ENCODE measurements around the gene ARL4A. TPM values are rescaled to one million over a fixed set of nuclear protein-coding genes. Genes with fewer than 3 reads are reported as not detected.

ARL4A gene
- total RNA-seq, 1 donor from 2014 or later = 19.1 TPM

- DNase-seq (ENCODE audit: low spot score) = no peak
Observed at GRCh38 chr7:12725575-12726316, 38.3 kb downstream of the ARL4A start.

DNA sequence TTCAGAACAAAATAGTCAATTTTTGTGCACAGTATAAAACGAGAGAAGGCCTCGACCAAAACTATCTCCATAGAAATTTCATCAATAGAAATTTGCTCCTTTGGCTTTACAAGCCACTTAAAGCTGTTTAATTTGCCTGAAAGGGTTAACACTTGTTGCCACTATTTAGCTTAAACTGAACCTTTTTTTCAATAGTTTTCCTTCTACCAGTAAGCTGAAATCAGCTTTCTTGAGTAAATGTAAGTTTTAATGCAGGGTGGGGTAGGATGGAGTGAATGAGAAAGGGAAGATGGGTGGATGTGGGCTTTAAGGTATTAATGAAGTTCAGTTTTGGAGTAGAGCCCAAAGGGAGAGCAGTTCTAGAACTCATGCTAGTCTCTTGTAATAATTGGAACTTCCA lies 39.5 kb downstream of the ARL4A start:
- no peak for DNase-seq (ENCODE audit: low spot score)

DNA sequence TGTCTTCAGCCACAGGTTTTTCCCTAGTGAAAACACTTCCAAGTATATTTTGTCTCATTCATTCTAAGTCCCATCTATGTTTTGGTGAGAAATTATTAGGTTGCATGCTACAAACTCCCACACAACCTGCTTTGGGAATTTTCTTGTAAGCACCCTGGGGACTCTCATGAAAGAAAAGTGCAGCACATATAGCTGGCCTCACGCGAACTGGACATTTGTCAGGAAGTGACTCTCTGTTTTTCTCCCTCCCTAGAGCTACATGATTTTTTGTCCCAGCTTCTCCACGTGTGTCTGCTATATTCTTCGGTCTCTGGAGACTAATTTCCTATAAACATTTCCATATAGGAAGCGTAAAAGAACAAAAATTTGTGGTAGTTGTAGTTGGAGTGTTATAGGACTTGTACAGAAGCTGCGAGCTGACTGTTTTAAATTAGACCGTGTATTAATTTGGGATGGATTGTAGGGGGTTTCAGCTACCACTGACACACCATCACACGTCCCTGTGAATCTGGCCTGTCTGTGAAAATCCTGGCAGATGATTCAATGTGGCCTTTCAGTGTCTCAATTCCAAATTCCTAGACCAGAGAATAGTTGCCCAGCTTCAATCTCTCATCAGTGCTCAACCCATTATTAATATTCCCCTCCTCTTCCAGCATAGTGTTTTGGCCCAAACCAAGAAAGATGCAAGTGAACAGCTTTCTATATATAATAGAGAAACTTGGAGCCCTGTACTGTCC lies 40.2 kb downstream of the ARL4A start:
- DNase-seq (ENCODE audit: low spot score) = no peak

GRCh38 chr7:12728192-12728538 lies 40.7 kb downstream of the ARL4A start:
- DNase-seq (ENCODE audit: low spot score) = no peak

GRCh38 chr7:12729112-12729511 lies 41.7 kb downstream of the ARL4A start:
- peak; percentile 67 for DNase-seq (ENCODE audit: low spot score)

- no peak for DNase-seq (ENCODE audit: low spot score)
Observed at GRCh38 chr7:12730523-12730922, 43.1 kb downstream of the ARL4A start.

GRCh38 chr7:12731214-12731656 lies 43.8 kb downstream of the ARL4A start:
- no peak for DNase-seq (ENCODE audit: low spot score)

- no peak for DNase-seq (ENCODE audit: low spot score)
Observed at GRCh38 chr7:12731775-12732174, 44.3 kb downstream of the ARL4A start.

- DNase-seq (ENCODE audit: low spot score) = no peak
Observed at GRCh38 chr7:12732428-12732827, 45.0 kb downstream of the ARL4A start.

GRCh38 chr7:12735923-12736322 lies 48.5 kb downstream of the ARL4A start:
- no peak for DNase-seq (ENCODE audit: low spot score)

DNA sequence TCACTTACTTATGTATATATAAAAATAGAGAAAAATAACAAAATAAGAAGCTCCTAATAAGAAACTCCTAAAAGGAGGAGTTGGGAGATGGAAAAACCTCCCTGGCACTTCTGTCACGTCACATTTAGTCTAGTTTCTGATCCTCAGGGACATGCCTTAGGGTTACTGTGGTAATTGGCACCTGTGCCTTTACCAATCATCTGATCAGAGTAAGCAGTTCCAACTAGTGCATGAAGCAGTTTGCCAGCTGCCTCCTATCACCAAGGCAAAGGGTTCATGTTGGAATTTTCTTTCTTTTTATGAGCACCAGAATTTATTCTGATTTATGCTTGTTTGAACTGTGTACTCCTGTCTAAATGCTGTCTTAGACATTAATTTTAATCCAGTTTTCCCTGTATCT lies 49.9 kb downstream of the ARL4A start:
- DNase-seq (ENCODE audit: low spot score) = no peak

- no peak for DNase-seq (ENCODE audit: low spot score)
Observed at GRCh38 chr7:12737836-12738235, 50.4 kb downstream of the ARL4A start.

- no peak for DNase-seq (ENCODE audit: low spot score)
Observed at GRCh38 chr7:12738665-12739064, 51.2 kb downstream of the ARL4A start.

Other genes starting within 250 kb of the ARL4A start
- gene SCIN, start 116.9 kb upstream of the ARL4A start, total RNA-seq = 10.6 TPM